NCI-H1694 treated with DMSO at 0.1 percent for 48 hours (cell line): ENCODE measurements around the gene VAMP5.
"Not testable (repeated sequence)": the region's sequence is repeated elsewhere in the genome, so short reads cannot be mapped to it uniquely, and the experiment has no call there.

ENCODE experiments used
- DNase-seq: peaks from one replicate; lab custom pipeline; 2025; lab: John Stamatoyannopoulos, UW

Gene VAMP5

DNA sequence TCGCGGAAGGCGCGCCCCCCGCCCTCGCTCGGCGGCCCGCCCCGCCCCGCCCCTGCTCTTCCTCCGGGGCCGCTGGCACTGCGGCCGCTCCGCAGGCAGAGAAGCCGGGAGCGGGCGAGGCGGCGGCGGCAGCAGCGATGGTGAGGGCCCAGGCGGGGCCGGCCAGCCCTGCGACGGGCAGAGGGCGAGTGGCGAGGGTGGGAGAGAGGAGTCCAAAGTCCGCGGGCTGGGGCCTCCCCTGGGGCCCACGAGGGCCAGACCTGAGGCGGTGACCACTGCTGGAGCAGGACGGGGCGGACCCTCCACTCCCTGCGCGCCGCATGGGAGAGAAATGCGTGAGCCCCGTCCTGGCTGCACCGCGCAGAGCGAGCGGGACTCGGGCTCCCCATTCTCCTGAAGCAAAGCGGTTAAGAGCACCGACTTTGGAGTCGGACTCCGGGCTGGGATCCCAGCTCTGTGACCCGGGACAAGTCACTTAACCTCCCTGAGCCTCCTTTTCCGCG, at the start of gene VAMP5:
Gene VAMP5, plus strand, starts transcription at position 78 of the 503 bp plus-strand sequence. Its CDS starts 60 bp downstream, at position 138.
- no peak for DNase-seq

DNA sequence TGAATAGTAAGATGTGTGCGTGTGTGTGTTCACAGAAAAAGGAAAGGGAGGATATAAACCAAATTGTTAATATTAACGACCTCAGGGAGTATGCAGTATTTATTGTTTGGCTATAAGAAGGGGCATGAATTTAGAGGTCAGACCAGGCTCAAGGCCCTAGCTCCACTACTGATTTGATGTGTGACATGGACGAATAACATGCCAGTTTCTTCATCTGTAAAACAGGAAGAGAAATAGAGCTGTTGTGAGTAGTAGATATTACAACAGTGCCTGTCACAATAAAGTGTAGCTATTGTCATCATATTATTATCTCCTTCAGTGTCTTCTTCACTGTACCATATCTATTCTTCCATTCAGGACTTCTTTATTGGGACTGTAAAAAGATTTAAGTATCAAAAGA, 49.4 kb upstream of the VAMP5 start:
- no peak for DNase-seq

DNA sequence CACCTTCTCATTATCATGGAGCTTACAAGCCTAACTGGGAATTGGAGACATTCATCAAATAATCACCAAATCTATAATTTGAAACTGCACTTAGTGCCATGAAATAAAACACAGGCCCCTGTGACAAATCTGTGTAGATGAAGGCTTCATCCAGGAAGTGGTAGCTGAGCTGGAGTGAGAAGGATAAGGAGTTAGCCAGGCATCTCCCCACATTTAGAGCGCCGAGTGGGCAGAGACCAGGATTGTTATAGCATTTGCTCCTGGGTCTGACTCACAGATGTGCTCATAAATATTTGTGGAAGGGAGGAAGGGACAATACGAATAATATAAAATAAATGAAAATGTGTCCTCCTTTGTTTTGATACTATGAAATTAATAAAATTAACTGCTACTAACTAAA, 47.8 kb upstream of the VAMP5 start:
- DNase-seq = no peak

DNA sequence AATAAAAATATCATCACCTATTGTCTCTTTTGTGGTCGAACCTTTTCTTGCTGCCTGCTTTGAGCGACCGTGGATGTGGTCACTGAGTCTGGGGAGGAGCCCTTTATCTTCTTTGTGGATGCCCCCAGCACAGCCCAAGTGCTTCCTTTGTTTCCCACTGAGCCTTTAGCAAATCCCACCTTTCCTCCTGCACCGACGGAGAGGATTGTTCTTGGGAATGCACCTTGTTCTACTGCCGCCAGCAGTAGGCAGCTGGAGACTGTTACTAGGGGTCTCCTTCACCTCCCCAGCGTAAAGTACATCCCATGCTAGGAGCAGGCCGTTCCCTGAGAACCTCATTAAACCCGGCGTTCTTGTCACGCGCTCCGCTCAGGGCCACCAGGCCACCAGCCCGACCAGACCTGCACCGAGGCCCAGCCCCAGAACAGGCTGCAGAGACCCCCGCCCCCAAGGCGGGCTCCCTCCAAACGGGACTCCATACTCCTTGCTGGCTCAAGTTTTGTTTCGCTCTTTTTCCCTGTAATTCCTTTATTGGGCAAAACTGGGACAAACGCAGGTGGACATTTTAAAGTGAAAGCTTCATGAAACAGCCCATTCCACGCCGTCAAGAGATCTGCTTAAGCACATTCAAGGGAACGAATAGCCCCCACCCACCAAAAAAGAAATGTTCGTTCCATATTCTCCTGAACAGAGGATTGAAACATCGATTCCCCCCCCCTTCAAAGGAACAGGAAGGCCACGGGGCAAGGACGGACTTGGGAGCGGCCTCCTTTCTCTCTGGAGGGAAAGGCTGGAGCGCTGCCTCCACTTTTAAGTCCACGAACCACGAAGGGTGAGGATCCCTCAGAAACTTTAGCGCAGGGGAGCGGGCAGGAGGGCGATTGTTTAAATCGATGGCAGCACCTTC, 46.4 kb upstream of the VAMP5 start:
- DNase-seq = peak; percentile 65

DNA sequence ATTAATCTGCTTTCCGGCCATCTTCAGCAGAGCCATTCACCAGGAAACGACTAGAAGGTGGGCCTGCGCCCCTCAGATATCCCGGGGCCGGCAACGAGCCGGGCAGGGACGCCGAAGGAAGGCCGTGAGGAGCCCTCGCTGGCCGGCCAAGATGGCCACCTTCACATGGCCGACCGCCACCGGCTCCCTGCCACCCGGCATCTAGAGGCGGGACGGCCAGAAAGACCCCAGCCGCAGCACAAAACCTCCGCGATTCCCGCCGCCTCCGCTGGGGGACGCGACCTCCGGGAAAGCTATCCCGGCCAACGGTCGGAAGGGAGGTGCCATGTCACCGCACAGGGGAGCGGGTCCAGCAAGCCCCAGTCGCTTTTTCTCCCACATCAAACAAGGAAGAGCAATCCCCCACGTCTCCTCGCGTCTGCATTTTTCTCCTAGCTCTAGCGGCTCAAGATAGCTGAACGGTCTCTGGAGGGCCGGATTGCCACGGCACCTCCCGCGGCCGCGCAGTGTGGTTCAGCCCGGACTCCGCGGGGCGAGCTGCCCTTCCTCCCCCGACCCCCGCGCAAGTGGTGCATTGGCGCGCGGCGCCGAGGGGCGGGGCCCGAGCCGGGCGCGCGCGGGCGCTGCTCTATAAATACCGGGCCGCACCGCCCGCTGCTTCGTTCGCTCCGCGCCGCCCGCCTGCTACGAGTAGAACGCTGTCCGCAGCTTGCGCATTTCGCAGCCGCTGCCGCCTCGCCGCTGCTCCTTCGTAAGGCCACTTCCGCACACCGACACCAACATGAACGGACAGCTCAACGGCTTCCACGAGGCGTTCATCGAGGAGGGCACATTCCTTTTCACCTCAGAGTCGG, 45.5 kb upstream of the VAMP5 start, which contains the start of gene MAT2A:
Gene MAT2A, plus strand, starts transcription at position 662 of the 854 bp plus-strand sequence. Its CDS starts 120 bp downstream, at position 782.
- DNase-seq = peak; percentile 90

DNA sequence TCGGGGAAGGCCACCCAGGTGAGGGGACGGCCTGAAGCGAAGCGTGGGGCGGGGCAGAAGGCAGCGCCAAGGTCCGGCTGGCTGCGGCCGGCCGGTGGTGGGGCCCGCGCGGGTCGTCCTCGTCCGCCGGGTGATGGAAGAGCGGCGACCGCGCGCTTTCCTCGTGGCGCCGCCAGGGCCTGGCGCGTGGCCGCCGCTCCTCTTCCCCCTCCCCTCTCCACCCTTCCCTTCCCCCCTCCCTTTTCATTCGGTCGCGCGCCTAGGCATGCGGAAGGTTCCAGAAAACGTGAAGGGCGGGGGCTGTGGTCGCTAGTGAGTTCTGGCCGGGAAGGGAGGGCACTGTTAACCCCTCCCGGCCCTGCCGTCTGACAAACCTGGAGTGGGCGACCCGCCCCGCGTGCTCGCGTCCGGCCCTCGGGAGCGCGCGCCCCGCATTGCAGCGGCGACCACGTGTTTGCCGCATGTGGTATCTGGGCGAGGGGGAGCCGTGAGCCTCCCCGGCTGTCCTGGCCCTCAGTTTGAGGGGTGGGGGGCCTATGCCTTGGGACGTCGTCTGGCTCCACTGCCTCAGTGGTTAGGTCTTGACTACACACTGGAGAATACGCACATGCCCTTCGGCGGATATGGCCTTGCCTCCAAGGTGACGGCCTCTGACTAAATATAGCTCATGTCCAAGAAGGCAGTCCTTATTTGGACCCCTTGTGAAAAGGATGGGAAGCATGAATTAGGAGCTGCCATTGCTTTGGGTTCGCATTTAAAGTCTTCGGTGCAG, 44.7 kb upstream of the VAMP5 start:
- DNase-seq = no peak

DNA sequence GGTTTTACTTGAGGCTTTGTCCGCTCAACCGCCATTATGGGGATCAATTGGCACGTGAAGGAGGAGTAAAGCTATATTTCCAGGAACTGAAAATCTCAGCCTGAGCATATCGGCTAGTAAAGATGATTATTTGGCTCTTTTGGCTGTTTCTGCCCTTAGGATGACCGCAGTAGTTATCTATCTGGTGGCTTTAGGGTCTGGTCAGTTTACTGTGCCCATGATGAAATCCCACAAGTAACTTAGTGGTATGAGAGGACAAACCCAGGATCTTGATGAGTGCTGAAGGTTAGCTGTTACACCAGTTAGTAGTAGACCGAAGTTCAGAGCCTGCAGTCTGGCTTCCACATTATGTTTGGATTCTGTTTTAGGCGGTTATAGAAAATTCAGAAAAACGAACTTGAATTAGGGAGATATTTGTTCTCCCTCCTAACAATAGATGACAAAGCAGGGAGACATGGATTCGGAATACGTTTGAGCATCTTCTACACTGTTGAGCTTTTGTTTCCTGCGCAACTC, 44.0 kb upstream of the VAMP5 start:
- no peak for DNase-seq

GRCh38 chr2:85541262-85541661, 43.0 kb upstream of the VAMP5 start:
- no peak for DNase-seq

DNA sequence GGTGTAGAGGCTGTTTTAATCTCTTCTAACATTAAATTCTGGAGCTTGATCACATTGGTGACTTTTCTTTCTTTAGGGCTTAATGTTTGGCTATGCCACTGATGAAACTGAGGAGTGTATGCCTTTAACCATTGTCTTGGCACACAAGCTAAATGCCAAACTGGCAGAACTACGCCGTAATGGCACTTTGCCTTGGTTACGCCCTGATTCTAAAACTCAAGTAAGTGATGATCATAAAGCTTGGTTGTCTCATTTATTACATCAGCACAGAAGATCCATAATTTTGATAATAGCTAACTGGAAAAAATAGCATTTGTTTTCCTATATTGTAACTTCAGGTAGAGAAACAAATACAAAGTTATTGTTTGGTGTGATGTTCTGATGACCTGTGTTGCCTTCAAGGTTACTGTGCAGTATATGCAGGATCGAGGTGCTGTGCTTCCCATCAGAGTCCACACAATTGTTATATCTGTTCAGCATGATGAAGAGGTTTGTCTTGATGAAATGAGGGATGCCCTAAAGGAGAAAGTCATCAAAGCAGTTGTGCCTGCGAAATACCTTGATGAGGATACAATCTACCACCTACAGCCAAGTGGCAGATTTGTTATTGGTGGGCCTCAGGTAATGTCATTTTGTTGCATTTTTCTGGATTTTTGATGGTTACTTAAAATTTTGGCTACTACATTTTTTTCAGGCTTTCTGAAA, 42.3 kb upstream of the VAMP5 start:
- no peak for DNase-seq

DNA sequence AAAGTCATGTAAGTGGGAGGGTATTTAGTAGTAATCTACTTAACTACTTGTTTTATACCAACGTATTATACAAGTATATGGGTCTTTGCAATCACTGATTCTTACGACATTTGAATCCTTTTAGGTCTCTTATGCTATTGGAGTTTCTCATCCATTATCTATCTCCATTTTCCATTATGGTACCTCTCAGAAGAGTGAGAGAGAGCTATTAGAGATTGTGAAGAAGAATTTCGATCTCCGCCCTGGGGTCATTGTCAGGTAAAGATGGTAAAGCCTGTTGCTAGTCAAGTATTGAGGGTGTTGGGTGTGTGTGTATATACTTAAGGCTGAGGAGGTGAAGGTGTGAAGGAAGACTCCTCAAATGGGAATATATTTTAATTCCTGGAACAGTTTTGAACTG, 41.5 kb upstream of the VAMP5 start:
- no peak for DNase-seq

DNA sequence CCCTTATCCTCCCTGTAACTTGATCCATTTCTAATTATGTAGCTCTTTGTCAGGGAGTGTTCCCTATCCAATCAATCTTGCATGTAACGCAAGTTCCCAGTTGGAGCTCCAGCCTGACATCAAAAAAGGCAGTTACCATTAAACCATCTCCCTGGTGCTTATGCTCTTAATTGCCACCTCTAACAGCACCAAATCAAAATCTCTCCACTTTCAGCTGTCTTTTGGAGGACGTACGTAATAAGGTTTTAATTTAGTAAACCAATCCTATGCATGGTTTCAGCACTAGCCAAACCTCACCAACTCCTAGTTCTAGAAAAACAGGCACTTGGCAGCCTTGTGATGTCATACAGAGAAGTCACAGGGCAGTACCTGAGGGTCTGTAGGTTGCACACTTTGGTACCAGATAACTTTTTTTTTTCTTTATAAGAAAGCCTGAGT, 40.0 kb upstream of the VAMP5 start:
- not testable (repeated sequence) for DNase-seq

GRCh38 chr2:85544915-85545779, 39.1 kb upstream of the VAMP5 start:
- DNase-seq = not testable (repeated sequence)

GRCh38 chr2:85545780-85546240, 38.4 kb upstream of the VAMP5 start:
- no peak for DNase-seq

DNA sequence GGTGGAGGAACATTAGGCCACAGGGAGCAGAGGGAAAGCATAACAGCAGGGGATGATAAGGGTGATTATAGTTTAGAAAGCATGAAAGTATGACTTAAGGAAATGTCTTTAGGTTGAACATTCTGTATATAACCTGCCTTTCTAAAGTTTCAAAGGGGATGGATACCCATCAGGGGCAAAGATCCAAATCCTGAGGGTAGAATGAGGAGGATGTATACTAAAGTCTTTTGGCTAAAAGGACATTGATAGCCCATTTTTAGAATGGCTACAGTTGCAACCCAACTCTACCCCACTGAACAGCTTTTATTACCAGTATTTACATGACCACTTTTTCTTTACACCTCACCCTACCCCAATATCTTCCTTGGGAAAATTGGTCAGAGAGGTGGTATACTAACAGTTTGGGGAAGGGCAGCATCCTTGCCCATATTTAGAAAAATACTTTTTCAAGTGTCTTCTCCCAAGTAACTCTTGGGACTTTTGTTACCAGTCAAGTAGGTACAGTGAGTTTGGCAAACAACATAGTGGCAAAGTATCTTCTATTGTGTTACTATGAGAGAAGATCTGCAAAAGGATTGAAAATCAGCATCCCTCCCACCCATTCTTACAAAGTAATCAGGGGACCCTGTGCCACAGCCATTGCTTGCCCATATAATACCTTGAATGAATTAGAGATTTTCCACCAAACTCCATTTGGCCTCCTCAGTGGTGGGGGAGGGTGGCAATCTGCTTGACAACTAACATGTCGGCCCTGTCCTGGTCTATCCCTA, 37.0 kb upstream of the VAMP5 start:
- no peak for DNase-seq

GRCh38 chr2:85547859-85548607, 36.2 kb upstream of the VAMP5 start:
- DNase-seq = no peak

DNA sequence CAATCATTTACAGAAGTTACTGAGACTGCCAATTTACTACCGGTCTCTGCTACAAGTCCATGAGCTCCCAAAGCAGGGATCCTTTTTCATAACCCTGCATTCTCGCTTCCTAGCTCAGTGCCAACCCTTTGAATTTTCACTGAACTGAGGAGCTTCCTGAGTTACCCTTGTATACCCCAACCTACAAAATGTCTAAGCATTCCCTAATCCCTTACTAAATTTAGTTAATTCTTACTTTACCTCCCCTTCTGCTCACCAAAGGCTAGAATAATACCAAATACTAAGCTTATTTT, 35.7 kb upstream of the VAMP5 start:
- DNase-seq = no peak

GRCh38 chr2:85549095-85549494, 35.1 kb upstream of the VAMP5 start:
- DNase-seq = no peak

GRCh38 chr2:85549826-85550225, 34.4 kb upstream of the VAMP5 start:
- DNase-seq = no peak
